ENCODE data around the gene IL18BP.

The IL18BP gene

GRCh38 chr11:72012897-72013721 lies 14.4 kb downstream of the IL18BP start:
- H3K4me3 ChIP-seq (ENCODE audit: low read depth, low read length): no peak overlapping the region
- TF ChIP-seq, protein P1, sequence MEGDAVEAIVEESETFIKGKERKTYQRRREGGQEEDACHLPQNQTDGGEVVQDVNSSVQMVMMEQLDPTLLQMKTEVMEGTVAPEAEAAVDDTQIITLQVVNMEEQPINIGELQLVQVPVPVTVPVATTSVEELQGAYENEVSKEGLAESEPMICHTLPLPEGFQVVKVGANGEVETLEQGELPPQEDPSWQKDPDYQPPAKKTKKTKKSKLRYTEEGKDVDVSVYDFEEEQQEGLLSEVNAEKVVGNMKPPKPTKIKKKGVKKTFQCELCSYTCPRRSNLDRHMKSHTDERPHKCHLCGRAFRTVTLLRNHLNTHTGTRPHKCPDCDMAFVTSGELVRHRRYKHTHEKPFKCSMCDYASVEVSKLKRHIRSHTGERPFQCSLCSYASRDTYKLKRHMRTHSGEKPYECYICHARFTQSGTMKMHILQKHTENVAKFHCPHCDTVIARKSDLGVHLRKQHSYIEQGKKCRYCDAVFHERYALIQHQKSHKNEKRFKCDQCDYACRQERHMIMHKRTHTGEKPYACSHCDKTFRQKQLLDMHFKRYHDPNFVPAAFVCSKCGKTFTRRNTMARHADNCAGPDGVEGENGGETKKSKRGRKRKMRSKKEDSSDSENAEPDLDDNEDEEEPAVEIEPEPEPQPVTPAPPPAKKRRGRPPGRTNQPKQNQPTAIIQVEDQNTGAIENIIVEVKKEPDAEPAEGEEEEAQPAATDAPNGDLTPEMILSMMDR (IDR thresholded peaks at IDR 0.05; ENCODE audit: low read depth, low read length): no peak

- H3K4me3 ChIP-seq (ENCODE audit: low read depth, low read length): no peak overlapping the region
- TF ChIP-seq, protein P1 (IDR thresholded peaks at IDR 0.05; ENCODE audit: low read depth, low read length): no peak
These were observed 15.3 kb downstream of the IL18BP start for GRCh38 chr11:72013765-72014711.

DNA sequence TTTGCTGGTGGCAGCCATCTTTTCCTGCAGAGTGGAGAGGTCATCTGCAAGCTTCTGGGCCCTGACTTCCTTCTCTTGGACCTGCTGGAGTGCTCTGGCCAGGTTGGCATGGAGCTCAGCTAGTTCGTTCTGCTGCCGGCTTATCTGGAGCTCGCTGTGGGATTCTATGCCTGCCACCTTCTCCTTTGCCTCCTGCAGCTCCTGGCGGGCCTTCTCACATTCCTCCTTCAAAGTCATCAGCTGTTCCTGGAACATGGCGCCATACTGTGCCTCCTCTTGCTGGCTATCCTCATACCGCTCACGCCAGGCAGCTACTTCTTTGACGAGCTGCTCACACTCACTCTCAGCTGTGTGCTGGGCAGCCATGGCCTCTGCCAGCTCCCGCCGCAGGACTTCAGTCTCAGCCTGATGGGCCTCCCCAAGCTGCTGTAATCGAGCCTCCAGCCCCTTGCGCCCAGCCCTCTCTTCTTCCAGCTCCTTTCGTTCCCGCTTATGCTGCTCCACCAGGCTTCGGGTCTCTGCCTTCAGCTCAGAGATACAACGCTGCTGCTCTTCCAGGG lies 16.1 kb downstream of the IL18BP start:
- no peak overlapping the region for H3K4me3 ChIP-seq (ENCODE audit: low read depth, low read length)
- TF ChIP-seq, protein P1 (IDR thresholded peaks at IDR 0.05; ENCODE audit: low read depth, low read length): no peak

DNA sequence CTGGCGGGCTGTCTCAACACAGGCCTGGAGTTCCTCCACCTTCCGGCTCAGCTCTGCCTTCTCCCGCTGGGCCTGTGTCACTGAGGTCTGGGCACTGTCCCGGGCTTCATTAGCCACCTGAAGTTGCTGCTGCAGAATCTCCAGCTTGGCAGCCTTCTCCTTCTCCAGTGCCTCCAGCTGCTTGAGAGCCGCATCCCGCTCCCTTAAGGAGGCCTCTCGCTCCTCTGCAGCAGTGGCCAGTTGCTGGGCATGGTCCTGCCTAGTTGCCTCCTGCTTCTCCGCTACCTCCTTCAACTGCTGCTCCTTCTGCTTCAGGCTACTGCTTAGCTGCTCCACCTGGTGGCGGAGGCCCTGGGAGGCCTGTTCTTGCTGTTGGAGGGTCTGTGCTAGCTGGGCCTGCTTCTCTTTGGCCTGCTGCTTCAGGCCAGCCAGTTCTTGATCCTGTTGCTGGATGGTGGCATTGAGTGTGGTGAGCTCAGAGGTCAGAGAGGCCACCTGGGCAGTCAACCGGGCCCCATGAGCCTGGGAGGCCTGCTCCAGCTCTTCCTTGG lies 16.9 kb downstream of the IL18BP start:
- TF ChIP-seq, protein P1 (IDR thresholded peaks at IDR 0.05; ENCODE audit: low read depth, low read length): no peak
- H3K4me3 ChIP-seq (ENCODE audit: low read depth, low read length): no peak overlapping the region

DNA sequence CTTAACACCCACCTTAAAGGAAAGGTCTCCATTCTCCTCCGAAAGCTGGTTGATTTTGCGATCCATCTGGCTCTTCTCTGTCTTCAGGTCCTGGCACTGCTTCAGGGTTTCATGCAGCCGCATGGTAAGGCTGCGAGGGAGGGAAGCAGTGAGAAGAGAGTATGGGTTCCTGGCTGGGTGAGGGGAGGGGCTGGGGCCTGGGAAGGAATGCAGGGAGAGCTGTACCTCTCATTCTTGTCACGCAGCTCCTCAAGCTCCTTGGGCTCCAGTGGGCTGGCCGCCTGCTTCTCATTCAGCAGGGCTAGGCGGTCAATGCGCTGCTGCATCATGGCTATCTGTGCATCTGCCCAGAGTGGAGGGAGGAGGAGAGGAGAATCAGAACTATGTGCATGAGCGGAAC lies 19.5 kb downstream of the IL18BP start:
- no peak overlapping the region for H3K4me3 ChIP-seq (ENCODE audit: low read depth, low read length)
- TF ChIP-seq, protein P1 (IDR thresholded peaks at IDR 0.05; ENCODE audit: low read depth, low read length): no peak

DNA sequence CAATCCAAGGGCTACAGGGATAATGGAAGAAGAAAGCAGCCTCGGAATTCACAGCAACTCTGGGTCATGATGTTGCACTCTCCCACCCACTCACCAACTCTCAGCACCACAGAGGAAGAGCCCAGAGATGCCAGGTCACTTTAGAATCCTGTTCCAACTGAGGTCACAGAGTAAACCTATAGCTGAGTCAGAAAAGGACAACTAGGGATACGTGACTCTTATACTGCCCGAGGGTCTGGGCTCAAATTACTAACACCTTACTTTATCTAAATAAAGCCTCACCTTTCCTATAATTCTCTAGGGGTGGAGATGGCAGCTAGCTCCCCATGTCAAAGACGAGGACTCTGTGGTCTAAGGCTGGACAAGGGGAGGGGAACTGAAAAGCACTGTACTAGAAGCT lies 24.6 kb downstream of the IL18BP start:
- no peak overlapping the region for H3K4me3 ChIP-seq (ENCODE audit: low read depth, low read length)
- TF ChIP-seq, protein P1 (IDR thresholded peaks at IDR 0.05; ENCODE audit: low read depth, low read length): no peak

All from WI38 (cell line).